AG04449 (cell line): Measurements from ENCODE around the gene PRKAG2.
A peak's percentile ranks its signal among the peaks of the same experiment; 100 is the strongest.
"Not testable (repeated sequence)": the region's sequence is repeated elsewhere in the genome, so short reads cannot be mapped to it uniquely, and the experiment has no call there.

Experiments
- CTCF ChIA-PET: fragments of 350-600 bp; formaldehyde crosslinking; extraction: SDS; loops from one replicate; lab custom pipeline; 2021; ENCODE audit warnings: antibody characterized with exemption; lab: Yijun Ruan, JAX
- POLR2A ChIA-PET: fragments of 400-600, 350-600 bp; formaldehyde crosslinking; extraction: SDS; loops from one replicate; lab custom pipeline; 2020; ENCODE audit warnings: antibody characterized with exemption, inconsistent platforms; lab: Yijun Ruan, JAX
- DNase-seq: peaks from one replicate; pipeline ENCODE4 v3.0.0-alpha.2; 2010; ENCODE audit warnings: low read depth, low spot score
- H3K4me3 ChIP-seq: 2 replicates; pipeline ENCODE4 v1.5.1; 2011; ENCODE audit warnings: low read depth, mild to moderate bottlenecking, control low read depth, low read length
- TF ChIP-seq, protein P1 (sequence below): IDR thresholded peaks from one replicate; pipeline ENCODE4 v1.5.1; 2011; ENCODE audit warnings: mild to moderate bottlenecking, moderate library complexity, low read length, control low read depth, inconsistent platforms; ENCODE audit not compliant: insufficient read depth; ENCODE audit errors: missing control alignments

The PRKAG2 gene

DNA sequence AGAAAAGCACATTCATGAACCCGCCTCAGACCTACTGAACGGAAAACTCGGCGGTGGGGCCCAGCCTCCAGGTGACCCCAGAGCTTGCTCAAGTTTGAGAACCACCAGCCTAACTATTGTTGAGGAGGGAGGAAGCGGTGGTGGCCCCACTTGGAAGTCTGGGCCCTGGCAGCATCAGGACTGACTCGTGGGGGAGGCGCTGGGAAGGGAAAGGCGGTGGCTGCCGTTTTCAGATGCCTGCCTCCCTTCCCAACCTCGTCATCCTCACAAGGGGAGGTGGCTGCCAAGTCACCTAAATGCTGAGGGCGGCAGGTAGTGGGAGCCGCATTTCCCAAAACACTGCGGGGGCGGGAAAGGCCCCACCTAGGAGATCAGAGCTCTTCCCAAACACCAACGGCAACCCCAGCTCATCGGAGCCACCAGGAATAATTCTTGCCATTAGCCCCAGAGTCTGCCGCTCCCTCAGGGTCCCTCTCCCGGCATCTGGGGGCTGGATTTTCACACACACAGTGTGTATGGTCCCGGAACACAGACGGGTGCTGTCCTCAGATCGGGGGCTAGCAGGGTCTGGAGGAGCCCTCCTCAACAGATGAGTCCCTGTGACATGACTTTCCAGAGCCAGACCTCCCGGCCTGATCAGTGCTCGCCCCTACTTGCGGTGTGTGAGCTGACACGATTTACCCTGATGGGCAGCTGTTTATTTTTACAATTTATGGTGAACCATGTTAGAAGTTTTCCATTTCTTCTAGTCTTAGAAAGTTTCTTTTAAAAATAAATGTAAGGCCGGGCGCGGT lies 31.3 kb downstream of the PRKAG2 start:
- ChIA-PET CTCF (no interaction called here), POLR2A (no interaction called here)
- H3K4me3 ChIP-seq = no peak overlapping the region
- DNase-seq = no peak
- TF ChIP-seq, protein P1, sequence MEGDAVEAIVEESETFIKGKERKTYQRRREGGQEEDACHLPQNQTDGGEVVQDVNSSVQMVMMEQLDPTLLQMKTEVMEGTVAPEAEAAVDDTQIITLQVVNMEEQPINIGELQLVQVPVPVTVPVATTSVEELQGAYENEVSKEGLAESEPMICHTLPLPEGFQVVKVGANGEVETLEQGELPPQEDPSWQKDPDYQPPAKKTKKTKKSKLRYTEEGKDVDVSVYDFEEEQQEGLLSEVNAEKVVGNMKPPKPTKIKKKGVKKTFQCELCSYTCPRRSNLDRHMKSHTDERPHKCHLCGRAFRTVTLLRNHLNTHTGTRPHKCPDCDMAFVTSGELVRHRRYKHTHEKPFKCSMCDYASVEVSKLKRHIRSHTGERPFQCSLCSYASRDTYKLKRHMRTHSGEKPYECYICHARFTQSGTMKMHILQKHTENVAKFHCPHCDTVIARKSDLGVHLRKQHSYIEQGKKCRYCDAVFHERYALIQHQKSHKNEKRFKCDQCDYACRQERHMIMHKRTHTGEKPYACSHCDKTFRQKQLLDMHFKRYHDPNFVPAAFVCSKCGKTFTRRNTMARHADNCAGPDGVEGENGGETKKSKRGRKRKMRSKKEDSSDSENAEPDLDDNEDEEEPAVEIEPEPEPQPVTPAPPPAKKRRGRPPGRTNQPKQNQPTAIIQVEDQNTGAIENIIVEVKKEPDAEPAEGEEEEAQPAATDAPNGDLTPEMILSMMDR = no peak

DNA sequence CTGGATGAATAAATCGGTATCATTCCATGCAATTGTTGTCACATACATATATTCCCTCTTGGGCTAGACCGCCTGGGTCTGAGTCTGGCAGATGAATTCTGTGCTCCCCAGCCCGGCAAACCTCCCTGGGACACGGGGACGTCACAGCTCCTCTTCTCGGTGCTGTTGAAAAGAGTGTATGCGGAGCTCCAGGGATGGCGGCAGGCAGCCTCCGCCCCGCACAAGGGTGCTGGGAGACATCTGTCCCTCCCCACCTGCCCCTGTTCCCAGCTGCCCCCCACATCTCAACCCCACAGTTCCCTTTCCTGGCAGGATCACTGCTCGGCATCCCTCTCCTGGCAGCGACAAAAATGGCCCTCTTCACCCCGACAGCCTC lies 32.1 kb downstream of the PRKAG2 start:
- CTCF ChIA-PET = no interaction called here
- POLR2A ChIA-PET = no interaction called here
- TF ChIP-seq, protein P1 = no peak

DNA sequence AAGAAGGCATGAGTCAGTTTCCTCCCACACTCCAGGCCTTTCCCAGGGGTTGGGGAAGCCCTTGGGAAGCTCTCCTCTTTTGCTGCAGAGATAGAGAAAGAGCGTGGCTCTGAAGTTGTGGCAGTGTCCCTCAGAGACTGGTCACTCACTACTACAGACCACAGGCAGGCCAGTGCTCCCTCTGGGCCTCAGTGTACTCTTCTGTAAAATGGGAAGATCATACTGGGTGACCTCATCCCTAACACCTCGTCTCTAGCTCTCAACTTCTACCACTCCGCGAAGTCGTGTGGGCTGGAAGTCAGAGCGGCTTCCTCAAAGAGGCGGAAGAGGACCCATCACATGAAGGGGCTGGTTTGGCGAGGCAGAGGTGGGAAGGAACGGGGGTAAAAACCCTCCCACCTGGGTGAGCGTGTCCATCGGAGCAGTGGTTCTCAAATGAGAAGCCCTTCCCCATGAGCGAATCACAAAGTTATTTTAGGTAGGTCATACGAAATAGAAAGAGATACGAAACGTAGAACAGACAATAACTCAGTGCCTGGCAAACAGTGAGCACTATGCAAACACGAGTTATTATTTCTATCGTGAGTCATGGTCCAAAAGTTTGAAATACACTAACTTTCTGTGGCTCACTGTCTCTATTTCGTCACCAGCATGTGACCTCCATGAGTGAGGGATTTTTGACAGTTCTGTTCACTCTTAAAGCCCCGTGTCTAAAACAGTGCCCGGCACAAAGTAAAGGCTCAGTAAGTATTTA lies 32.7 kb downstream of the PRKAG2 start:
- TF ChIP-seq, protein P1 = no peak
- H3K4me3 ChIP-seq = no peak overlapping the region
- POLR2A ChIA-PET = no interaction called here
- CTCF ChIA-PET = no interaction called here
- DNase-seq = peak; percentile 4

More for the DNA sequence above, 32.1 kb downstream of the PRKAG2 start:
- no peak overlapping the region for H3K4me3 ChIP-seq
- no peak for DNase-seq

DNA sequence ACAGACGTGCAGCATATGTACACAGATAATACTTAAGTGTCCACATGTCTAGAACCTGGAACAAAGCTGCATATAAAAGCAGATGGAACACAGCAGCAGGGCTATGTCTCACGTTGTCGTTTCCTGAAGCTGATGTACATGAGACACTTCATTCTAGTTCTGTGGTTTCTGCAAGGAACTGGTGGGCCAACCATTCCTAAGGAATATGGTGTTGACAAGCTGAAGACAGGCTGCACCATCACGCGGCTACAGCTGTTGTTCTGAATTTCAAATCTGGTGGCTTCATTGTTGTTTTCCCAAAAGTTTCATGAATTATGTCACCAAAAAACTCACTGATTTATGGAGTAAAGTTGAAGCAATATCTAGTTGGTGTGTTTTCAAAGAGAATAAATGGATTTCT lies 33.7 kb downstream of the PRKAG2 start:
- DNase-seq = no peak
- ChIA-PET CTCF (interaction anchor here (0.8 kb wide), 1 partner anchor 13 kb away, joined by 3 read pairs; no protein-coding TSS in a partner anchor), POLR2A (interaction anchor here (0.5 kb wide), 1 partner anchor 104 kb away, joined by 3 read pairs; no protein-coding TSS in a partner anchor)
- TF ChIP-seq, protein P1 = no peak
- H3K4me3 ChIP-seq = no peak overlapping the region

DNA sequence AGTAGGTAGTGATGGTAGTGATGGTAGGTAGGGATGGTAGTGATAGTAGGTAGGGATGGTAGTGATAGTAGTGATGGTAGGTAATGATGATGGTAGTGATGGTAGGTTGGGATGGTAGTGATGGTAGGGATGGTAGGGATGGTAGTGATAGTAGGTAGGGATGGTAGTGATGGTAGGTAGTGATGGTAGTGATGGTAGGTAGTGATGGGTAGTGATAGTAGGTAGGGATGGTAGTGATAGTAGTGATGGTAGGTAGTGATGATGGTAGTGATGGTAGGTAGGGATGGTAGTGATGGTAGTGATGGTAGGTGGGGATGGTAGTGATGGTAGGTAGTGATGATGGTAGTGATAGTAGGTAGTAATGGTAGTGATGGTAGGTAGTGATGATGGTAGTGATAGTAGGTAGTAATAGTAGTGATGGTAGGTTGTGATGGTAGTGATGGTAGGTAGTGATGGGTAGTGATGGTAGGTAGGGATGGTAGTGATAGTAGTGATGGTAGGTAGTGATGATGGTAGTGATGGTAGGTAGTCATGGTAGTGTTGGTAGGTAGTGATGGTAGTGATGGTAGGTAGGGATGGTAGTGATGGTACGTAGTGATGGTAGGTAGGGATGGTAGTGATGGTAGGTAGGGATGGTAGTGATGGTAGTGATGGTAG lies 35.4 kb downstream of the PRKAG2 start:
- H3K4me3 ChIP-seq, CTCF ChIA-PET, POLR2A ChIA-PET, DNase-seq: not testable (repeated sequence)

DNA sequence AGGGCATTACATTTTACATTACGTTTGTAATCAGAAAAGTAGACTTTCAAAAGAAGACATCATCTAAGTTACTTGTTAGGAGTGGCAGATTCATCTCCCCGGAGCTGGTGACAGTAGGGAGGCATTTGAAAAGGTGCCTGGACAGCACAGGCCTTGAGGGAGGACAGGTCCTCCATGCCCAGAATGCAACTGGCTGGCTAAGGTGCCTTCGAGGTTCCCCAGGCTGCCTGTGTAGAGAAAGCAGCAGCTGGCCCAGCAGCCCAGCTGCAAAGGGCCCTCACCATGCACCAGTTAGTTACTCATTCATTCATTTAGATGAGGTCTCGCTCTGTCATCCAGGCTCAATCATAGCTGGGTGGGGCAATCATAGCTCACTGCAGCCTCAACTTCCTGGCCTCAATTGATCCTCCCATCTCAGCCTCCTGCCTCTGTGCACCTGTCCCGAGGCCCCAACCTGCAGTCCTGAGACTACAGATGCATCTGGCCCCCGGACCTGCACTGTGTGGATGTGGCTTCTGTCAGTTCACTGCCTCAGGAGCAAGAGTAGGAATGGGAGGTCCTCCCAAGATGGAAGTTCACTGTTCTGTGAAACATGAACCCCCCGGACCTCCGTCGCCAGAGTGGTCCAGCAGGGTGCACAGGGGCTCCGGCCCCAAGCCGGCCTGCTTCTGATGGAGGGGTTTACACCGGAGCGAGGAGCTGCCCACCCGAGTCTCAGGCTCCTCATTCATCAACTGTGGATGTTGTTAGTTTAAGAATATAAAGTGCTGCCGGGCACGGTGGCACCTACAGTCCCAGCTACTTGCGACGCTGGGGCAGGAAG lies 36.6 kb downstream of the PRKAG2 start:
- no peak for DNase-seq
- ChIA-PET CTCF (interaction anchor here (1.0 to 1.2 kb wide), 2 partner anchors 10 to 57 kb away, joined by 3 read pairs; no protein-coding TSS in a partner anchor), POLR2A (no interaction called here)
- no peak overlapping the region for H3K4me3 ChIP-seq
- TF ChIP-seq, protein P1 = no peak
